Activated naive CD4-positive, alpha-beta T cell treated with anti-CD3 and anti-CD28 coated beads, Interleukin-2, amount 50 U/mL, for 16 hours (primary cell): ENCODE data around the gene RPL29.

Experiments used
- DNase-seq: peaks from one replicate; pipeline ENCODE4 v3.0.0-alpha.2; 2020

RPL29 gene

GRCh38 chr3:51980253-51980652 lies 15.4 kb downstream of the RPL29 start:
- DNase-seq: no peak

DNA sequence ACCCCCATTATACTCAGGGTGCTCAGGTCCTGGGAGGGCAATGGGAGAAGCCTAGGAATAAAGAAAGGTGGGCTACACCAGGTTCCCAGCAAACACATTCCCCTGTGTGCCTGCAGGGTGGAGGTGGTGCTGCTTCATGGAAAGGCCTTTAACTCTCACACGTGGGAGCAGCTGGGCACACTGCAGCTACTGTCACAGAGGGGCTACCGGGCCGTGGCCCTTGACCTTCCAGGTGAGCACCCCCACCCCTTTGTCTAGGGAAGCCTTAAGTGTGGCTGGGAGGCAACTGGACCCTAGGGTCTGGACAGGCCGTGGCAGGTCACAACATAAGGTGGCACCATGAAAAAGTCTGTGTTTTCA lies 17.6 kb downstream of the RPL29 start:
- DNase-seq: no peak

DNA sequence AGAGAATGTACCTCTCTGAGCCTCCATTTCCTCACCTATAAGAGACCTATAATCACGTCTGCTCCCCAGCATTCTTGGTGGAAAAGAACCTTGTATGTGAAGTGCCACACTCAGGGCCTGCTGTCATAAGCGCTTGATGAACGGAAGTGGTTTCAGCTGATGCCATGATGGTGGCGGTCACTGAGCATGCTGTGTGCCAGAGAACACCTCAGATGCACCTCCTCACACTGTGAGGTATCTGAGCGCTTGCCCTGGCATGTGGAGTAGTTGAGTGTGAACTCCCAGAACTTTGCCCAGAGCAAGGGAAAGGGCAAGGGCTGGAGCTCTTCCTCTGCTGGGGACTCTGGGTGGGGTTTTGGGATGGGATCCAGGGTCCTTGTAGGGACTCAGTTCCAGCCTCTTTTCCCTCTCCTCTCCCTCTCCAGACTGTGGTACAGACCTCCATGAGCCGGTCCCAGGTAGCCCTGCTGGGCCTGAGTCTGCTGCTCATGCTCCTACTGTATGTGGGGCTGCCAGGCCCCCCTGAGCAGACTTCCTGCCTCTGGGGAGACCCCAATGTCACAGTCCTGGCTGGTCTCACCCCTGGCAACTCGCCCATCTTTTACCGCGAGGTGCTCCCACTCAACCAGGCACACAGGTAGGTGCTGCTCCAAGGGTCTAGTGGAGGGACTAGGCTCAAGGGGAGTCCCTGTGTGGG lies 18.1 kb downstream of the RPL29 start:
- no peak for DNase-seq

DNA sequence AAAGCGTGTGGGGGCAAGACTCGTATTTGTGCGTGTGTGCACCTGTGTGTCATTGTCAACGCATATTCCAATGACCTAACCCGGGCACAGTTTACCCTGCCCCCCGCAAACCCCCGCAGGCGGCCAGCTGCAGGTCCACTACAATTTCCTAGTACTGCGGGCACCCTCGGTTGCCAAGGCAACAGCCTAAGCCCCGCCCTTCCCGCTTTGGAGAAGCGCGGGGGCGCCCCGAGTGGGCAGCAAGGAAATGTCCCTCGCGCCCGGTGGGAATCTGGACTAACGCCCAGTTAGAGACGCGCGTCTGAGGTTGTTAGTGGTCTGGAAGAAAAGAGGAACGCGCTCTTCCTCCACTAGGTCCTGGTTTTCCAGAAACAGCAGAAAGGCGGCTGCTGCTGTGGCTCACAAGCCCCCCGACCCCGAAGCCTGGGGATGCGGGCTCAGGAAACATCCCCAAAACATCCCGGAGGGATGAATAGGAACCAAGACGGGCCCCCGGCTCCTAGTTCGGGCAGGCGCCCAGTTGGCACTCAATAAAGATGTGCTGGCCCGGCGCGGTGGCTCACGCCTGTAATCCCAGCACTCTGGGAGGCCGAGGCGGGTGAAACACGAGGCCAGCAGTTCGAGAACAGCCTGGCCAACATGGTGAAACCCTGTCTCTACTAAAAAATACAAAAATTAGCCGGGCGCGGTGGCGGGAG lies 19.7 kb downstream of the RPL29 start:
- peak; percentile 29 for DNase-seq

GRCh38 chr3:51974963-51975851 lies 20.5 kb downstream of the RPL29 start, which contains the start of gene ABHD14A:
ABHD14A (plus strand) TSS chr3:51975064; CDS start chr3:51975136, 72 bp downstream.
- DNase-seq: peak; percentile 74

- peak; percentile 29 for DNase-seq
These were observed 21.3 kb downstream of the RPL29 start for GRCh38 chr3:51974277-51974962.

GRCh38 chr3:51971350-51971749 lies 24.3 kb downstream of the RPL29 start:
- no peak for DNase-seq

DNA sequence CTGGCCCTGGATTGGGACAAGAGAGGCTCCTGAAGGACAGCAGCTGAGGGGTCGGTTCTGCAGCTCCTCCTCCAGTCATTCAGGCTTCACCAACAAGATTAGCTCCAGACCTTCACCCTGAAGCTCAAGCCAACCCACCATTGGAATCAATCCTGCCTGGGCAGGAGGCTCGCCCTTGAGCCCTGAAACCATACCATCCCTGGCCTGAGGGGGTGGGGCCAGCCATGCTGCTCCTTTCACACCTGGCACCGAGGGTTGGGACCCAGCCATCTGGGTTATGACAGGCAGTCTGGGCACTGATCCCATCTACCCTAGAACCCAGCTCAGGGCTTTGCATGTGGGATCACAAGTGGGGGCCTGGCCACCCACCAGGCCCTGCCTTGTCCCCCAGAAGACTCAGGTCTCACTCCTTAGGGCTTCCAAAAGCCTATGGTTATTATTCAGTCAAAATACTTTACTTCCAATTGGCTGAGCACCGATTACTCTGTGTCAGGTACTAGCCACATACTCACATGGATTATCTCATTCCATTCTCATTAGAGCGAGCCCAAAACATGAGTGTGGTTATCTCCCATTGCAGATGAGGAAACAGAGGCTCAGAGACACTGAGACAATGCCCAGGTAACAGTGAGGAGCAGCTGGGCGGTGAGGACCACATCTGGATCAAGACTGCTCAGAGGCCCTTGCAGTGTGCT lies 24.9 kb downstream of the RPL29 start:
- no peak for DNase-seq

GRCh38 chr3:51969841-51970240 lies 25.9 kb downstream of the RPL29 start:
- no peak for DNase-seq

- DNase-seq: no peak
These were observed 26.6 kb downstream of the RPL29 start for GRCh38 chr3:51968883-51969678.

DNA sequence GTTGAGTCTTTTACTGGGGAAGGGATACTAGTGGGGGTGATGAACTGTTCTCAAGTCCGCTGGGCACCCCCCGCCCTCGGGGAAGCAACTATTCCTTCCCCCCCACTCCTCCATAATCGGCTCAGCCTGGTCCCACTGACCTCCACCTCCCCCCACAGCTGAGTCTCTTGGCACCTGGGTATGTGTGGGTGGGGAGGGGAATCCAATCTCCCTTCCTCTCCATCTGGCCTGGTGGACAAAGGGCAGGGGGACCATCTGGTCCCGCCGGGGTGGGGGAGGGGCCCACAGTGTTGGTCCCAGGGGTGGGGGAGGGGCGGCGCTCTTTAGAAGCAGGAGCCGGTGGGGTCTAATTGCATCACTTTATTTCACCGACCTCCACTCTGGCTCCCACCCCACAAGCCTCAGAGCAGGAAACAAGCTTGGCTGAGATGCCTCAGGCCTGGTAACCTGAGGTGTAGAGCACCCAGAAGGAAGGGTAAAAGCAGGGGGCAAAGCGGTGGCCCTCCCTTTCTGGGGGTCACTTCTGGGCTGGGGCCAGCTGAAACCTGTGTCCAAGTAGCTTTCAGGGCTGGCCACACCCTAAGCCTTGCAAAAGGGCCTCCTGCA lies 27.4 kb downstream of the RPL29 start:
- no peak for DNase-seq

DNA sequence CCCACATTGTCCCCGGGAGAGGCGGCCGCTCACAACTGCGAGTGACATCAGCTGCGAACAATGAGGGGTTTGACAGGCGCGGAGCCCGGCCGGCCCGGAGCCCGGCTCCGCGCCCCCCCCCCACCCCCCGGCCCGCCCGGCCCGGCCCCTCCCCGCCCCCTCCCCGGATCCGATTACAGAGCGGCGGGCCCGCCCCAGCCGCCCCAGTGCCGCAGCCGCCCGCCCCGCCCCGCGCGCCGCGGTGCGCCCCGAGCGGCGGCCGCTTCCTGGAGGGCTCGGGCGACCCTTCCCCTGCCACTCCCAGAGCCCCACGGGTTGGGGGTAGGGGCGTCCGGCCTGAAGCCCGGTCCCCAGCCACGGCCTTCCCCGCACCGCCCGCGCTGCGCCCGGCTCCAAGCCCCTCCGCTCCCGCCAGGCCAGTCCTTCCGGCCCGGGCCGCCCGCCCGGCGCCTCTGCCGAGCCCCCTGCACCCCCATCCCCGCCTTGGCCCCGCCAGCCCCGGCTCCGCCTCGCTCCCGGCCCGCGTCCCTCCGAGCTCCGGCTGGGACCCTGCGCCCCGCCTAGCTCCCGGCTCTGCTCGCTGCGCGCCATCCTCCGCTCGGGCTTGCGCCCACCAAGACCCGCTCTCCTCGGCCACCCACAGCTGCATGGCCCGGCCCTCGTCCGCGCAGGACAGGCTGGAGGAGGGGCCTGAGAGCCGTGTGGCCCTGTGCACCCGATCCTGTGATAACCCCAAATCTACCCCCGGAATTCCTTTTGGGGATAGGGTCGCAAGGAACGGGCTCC lies 28.1 kb downstream of the RPL29 start, which contains the start of gene PCBP4:
Gene PCBP4 (minus strand): TSS at position 71 of the 786 bp plus-strand sequence. CDS start 6,214 bp downstream, outside the sequence.
- DNase-seq: peak; percentile 37

GRCh38 chr3:51966922-51967383 lies 28.7 kb downstream of the RPL29 start:
- DNase-seq: no peak

GRCh38 chr3:51966486-51966885 lies 29.2 kb downstream of the RPL29 start:
- no peak for DNase-seq

DNA sequence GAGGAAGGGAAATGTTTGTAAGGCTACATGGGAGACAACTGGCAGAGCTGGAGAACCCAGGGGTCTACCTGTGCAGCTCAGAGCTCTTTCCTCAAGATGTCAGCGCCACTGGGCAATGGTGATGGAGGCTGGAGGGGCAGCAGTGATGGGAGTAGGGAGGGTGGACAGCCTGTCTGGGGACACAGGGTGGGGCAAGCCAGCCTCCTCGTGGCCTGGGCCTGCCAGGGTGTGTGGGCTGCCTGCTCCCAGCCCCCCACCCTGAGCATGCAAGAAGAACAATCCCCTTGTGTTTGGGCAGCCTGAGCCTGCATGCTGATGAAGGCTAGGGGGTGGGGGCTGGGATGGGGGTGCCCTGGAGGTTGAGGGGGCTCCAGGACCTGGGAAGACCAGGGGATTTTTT lies 29.7 kb downstream of the RPL29 start:
- DNase-seq: no peak

GRCh38 chr3:51964521-51964920 lies 31.2 kb downstream of the RPL29 start:
- no peak for DNase-seq

- DNase-seq: no peak
These were observed 31.7 kb downstream of the RPL29 start for GRCh38 chr3:51963951-51964451.

GRCh38 chr3:51962854-51963530 lies 32.7 kb downstream of the RPL29 start:
- DNase-seq: no peak
